Spleen (tissue), 11 donors: ENCODE results near the gene AGXT2. TPM values are rescaled to one million over a fixed set of nuclear protein-coding genes. Genes with fewer than 3 reads are reported as not detected.

Experiments used
- DNase-seq: peaks from one replicate; pipeline ENCODE4 v3.0.0-alpha.2; 2020
- H3K27ac ChIP-seq, 8 donors: fragments of 200-600 bp; sonication (generic) in 7 of 8; 1 replicate in 4 of 8; 2 replicates in 4 of 8; pipeline versions ENCODE4 v1.5.0 to v1.8.0; 2016 to 2021; ENCODE audit warnings: inconsistent platforms in 4 of 8, mild to moderate bottlenecking in 4 of 8, moderate library complexity in 1 of 8
- H3K27me3 ChIP-seq, 7 donors: fragments of 200-600 bp; sonication (generic) in 6 of 7; replicated peaks in 1 of 7; 1 replicate in 4 of 7; 2 replicates in 3 of 7; pipeline versions ENCODE4 v1.5.0 to v1.8.0; 2016 to 2021; ENCODE audit warnings: inconsistent platforms in 3 of 7, mild to moderate bottlenecking in 1 of 7
- H3K36me3 ChIP-seq, 6 donors: fragments of 200-600 bp; sonication (generic) in 5 of 6; 1 replicate in 4 of 6; 2 replicates in 2 of 6; pipeline versions ENCODE4 v1.5.0 to v1.8.0; 2016 to 2021; ENCODE audit warnings: inconsistent platforms in 2 of 6
- H3K4me1 ChIP-seq, 6 donors: fragments of 200-600 bp; sonication (generic) in 5 of 6; 1 replicate in 3 of 6; 2 replicates in 3 of 6; pipeline versions ENCODE4 v1.5.0 to v1.8.0; 2016 to 2021; ENCODE audit warnings: inconsistent platforms in 3 of 6
- H3K4me3 ChIP-seq, 8 donors: fragments of 200-600 bp; sonication (generic) in 7 of 8; 1 replicate in 4 of 8; 2 replicates in 4 of 8; pipeline versions ENCODE4 v1.5.0 to v1.8.0; 2016 to 2021; ENCODE audit warnings: inconsistent platforms in 4 of 8, mild to moderate bottlenecking in 4 of 8, moderate library complexity in 2 of 8
- H3K9me3 ChIP-seq, 8 donors: fragments of 200-600 bp; sonication (generic) in 7 of 8; 1 replicate in 4 of 8; 2 replicates in 4 of 8; pipeline versions ENCODE4 v1.5.0 to v1.8.0; 2016 to 2021; ENCODE audit warnings: inconsistent platforms in 4 of 8
- POLR2A ChIP-seq, 3 donors: fragments of 450-650 bp; IDR thresholded peaks; one replicate each; pipeline ENCODE4 v1.5.1; 2017; ENCODE audit warnings: antibody characterized with exemption in 3 of 3, mild to moderate bottlenecking in 1 of 3
- POLR2AphosphoS5 ChIP-seq, 3 donors: sonication (generic); formaldehyde crosslinking; IDR thresholded peaks; one replicate each; pipeline ENCODE4 v1.5.1; 2017; ENCODE audit warnings: antibody characterized with exemption in 3 of 3
- WGBS, 5 donors: extraction: QIAGEN DNeasy Blood & Tissue Kit in 3 of 5; methylation state at CpG; one replicate each; pipeline versions ENCODE4 v1.1.5 to v1.1.7; 2013 to 2018; 5-methylcytosine and 5-hydroxymethylcytosine counted together
- intact Hi-C: fragments of 100-400 bp; cut with DNase I; formaldehyde crosslinking; loops from one replicate; pipeline ENCODE4 v1.15.0; 2023; ENCODE audit warnings: low total_unique reads
- polyA plus RNA-seq, 3 donors: library from polyadenylated mRNA; stranded (reverse); fragments of 200-250 nt; gene quantifications; one replicate each; pipeline ENCODE4 v1.2.1, GENCODE V29; 2013
- total RNA-seq, 7 donors: library from RNA; depleted of rRNA in 3 of 7; stranded (reverse); fragments of >200 nt in 3 of 7; fragmentation: NEBNext Ultra II Directional in 4 of 7; extraction: Animal tissue kit (Norgen Biotek cat#: 25700) in 4 of 7; gene quantifications; one replicate each; pipeline versions ENCODE4 v1.1.0 to v1.2.1, GENCODE V29; 2016 to 2021
- TF ChIP-seq, protein P1 (sequence below), 11 experiments: fragments of 200-600 bp in 7 of 11; fragments of 450-650 bp in 4 of 11; sonication (generic) in 4 of 11; IDR thresholded peaks in 8 of 11; conservative IDR thresholded peaks in 3 of 11; 1 replicate in 7 of 11; 2 replicates in 4 of 11; pipeline versions ENCODE4 v1.4.0 to v1.8.0; 2016 to 2021; ENCODE audit warnings: antibody characterized with exemption in 11 of 11, inconsistent platforms in 4 of 11, mild to moderate bottlenecking in 1 of 11
- donor health status: healthy with polysubstance abuse.
- donor health status: DM: no; HTN: no; CAD: no; lungs with moderate emphysema.
- donor health status: DM: no; HTN: no; CAD: no.
- donor health status: Bipolar disorder and iron deficiency.
- donor health status: healthy.
- donor health status: DM: no; HTN: no; CAD: no.
- donor health status: DM: yes; HTN: yes; CAD: no.

Gene AGXT2
- total and polyA plus RNA-seq, 10 donors: not detected

DNA sequence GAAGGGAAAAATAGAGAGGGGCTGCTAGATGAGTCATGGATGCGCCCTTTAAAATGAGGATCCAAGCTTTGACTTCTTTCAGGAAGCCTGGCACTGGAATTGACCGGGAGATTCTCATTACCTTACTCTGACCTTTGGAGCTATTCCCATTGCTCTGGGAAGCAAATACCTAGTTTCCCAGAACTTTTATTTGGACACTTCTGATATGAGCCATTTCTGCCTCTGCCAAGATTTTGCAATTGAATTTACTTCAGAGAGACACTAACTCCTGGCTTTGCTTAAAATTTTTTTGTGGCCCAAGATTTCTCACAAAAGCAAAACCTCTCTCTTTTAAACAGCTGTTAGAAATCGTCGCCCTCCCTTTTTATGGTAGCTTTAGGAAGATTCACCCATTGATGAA is 15.7 kb upstream of the AGXT2 start:
- TF ChIP-seq, protein P1, sequence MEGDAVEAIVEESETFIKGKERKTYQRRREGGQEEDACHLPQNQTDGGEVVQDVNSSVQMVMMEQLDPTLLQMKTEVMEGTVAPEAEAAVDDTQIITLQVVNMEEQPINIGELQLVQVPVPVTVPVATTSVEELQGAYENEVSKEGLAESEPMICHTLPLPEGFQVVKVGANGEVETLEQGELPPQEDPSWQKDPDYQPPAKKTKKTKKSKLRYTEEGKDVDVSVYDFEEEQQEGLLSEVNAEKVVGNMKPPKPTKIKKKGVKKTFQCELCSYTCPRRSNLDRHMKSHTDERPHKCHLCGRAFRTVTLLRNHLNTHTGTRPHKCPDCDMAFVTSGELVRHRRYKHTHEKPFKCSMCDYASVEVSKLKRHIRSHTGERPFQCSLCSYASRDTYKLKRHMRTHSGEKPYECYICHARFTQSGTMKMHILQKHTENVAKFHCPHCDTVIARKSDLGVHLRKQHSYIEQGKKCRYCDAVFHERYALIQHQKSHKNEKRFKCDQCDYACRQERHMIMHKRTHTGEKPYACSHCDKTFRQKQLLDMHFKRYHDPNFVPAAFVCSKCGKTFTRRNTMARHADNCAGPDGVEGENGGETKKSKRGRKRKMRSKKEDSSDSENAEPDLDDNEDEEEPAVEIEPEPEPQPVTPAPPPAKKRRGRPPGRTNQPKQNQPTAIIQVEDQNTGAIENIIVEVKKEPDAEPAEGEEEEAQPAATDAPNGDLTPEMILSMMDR (IDR thresholded peaks at IDR 0.05 in 8 of 11, conservative IDR thresholded peaks at IDR 0.05 in 3 of 11): no peak
- TF ChIP-seq POLR2AphosphoS5 (IDR thresholded peaks at IDR 0.05) (no peak), POLR2A (IDR thresholded peaks at IDR 0.05) (no peak)
- H3K9me3 ChIP-seq: no peaks in the 10 kb centered on the region
- no peaks in the 10 kb centered on the region for H3K36me3 ChIP-seq
- no peak overlapping the region for H3K27ac ChIP-seq
- DNase-seq: no peak
- no peak overlapping the region for H3K4me3 ChIP-seq
- H3K4me1 ChIP-seq: no peaks in the 10 kb centered on the region
- WGBS, 5 donors: 86 to 93% (median 87%) methylated on average over 4 of the region's 4 CpGs
- H3K27me3 ChIP-seq: no peaks in the 10 kb centered on the region
- intact Hi-C loops: no loop called here

DNA sequence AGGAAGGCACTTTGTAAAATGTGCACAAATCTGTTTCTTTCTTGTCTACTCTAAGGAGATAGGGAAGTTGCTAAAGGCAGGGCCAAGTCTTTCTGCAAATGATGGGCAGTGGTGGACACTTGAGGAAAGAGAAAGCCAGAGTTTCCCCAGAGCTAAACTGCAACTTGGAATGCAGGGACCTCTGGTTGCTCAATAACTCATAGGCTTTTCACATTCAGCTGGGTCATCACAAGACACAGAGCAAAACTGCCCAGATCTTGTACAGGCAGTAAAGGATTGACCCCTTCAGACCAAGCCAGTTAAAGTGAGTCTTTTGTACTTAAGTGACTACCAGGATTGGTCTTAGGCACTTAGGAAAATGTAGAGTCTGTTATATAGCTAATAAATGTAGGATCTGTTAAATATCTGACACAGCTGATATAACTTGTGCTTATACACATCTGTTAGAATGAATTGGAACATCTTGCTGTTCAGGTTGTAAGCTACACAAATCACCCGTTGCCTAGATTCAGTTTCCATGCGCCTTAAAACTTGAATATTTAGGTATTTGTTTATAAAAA is 13.5 kb upstream of the AGXT2 start:
- Histone ChIP-seq H3K36me3 (no peaks in the 10 kb centered on the region), H3K9me3 (no peaks in the 10 kb centered on the region), H3K27ac (no peak overlapping the region), H3K27me3 (no peaks in the 10 kb centered on the region), H3K4me3 (no peak overlapping the region), H3K4me1 (no peaks in the 10 kb centered on the region)
- no peak for TF ChIP-seq POLR2A (IDR thresholded peaks at IDR 0.05)
- TF ChIP-seq, protein P1 (IDR thresholded peaks at IDR 0.05 in 8 of 11, conservative IDR thresholded peaks at IDR 0.05 in 3 of 11): no peak
- TF ChIP-seq POLR2AphosphoS5 (IDR thresholded peaks at IDR 0.05): no peak
- DNase-seq: no peak
- intact Hi-C loops: no loop called here
- 89 to 96% (median 91%) methylated on average over 2 of the region's 2 CpGs for WGBS, 5 donors

- intact Hi-C loops: no loop called here
- Histone ChIP-seq H3K9me3 (no peaks in the 10 kb centered on the region), H3K27ac (no peak overlapping the region), H3K4me1 (no peaks in the 10 kb centered on the region), H3K27me3 (no peaks in the 10 kb centered on the region), H3K4me3 (no peak overlapping the region), H3K36me3 (no peaks in the 10 kb centered on the region)
- TF ChIP-seq POLR2AphosphoS5 (IDR thresholded peaks at IDR 0.05) (no peak), POLR2A (IDR thresholded peaks at IDR 0.05) (no peak)
- TF ChIP-seq, protein P1 (IDR thresholded peaks at IDR 0.05 in 8 of 11, conservative IDR thresholded peaks at IDR 0.05 in 3 of 11): no peak
- WGBS, 5 donors: 41 to 88% (median 73%) methylated on average over 2 of the region's 2 CpGs
- no peak for DNase-seq
Measured at GRCh38 chr5:35060236-35060635, 12.5 kb upstream of the AGXT2 start.

DNA sequence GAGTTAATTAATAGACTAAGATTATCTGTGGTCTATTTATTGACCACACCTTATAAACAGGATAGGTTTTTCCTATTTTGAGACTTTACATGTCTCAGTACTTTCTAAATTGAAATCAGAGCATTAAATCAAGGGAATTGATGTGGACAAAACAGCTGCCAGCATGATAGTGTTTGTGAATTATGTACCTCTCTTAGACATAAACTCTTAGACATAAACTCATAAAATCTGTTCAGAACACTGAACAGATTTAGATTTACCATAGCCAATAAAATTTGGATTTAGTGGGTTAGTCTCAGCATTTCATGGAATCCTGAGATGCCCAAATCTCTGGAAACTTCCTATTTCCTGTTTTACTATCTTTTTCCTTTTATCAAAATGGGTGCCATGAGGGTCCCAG is 11.5 kb upstream of the AGXT2 start:
- intact Hi-C loops: no loop called here

More for the DNA sequence above, 11.5 kb upstream of the AGXT2 start:
- Histone ChIP-seq H3K4me1 (no peaks in the 10 kb centered on the region), H3K27ac (no peak overlapping the region), H3K27me3 (no peaks in the 10 kb centered on the region), H3K36me3 (no peaks in the 10 kb centered on the region), H3K4me3 (no peak overlapping the region), H3K9me3 (no peaks in the 10 kb centered on the region)
- no peak for DNase-seq
- TF ChIP-seq POLR2A (IDR thresholded peaks at IDR 0.05) (no peak), POLR2AphosphoS5 (IDR thresholded peaks at IDR 0.05) (no peak)
- TF ChIP-seq, protein P1 (IDR thresholded peaks at IDR 0.05 in 8 of 11, conservative IDR thresholded peaks at IDR 0.05 in 3 of 11): no peak
